GM18907 (cell line): ENCODE data around the gene PANK4.

Experiments
- ATAC-seq: cut with Tn5 transposase; IDR thresholded peaks from one replicate; pipeline ENCODE4 v1.9.1; 2021; ENCODE audit warnings: mild to moderate bottlenecking, moderate library complexity; ENCODE audit not compliant: unreplicated experiment

PANK4 gene

DNA sequence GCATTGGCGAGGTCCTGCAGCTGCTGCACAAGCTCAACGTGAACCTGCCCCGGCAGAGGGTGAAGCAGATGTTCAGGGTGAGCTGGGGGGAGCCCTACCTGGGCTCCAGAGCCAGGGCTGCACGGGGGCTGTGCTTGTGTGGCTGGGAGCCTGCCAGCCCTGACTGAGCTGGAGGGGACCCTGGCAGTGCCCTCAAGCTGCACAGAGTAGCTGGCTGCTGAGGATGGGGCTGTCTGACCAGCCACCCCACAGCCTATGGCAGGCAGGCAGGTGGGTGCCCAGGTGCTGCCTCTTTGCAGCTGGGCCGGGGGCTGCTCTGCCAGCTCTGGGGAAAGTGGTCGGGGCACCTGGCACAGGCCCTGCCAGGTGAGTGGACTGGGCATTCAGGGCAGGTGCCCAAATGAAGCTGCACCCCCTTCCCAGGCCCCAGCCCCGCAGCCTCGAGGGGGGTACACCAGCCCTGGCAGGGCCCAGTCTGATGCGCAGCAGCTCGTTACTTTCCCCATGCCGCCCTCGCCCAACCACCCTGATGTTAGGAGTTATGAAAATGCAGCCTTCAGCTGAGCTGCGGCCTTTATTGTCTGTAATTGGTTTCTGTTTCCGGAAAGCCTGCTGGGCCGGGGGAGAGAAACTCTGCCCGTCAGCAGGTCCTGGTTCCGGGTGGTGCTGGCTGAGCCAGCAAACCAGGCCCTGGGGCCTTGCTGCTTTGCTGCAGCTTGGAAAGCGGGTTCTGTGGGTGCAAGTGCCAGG is 46.0 kb downstream of the PANK4 start:
- no peak for ATAC-seq

DNA sequence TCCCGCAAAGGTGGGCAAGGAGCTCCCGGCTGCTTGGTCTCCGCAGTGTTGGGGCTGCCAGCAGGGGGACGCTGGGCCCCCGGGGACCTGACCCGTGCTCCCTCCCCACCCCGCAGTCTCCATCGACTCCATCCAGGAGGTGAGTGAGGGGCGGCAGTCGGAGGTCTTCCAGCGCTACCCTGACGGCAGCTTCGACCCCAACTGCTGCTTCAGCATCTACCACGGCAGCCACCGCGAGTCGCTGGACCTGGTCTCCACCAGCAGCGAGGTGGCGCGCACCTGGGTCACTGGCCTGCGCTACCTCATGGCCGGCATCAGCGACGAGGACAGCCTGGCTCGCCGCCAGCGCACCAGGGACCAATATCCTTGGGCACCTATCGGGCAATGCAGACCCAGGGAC is 46.8 kb downstream of the PANK4 start:
- ATAC-seq = no peak

GRCh38 chr1:2479186-2479585 is 47.2 kb downstream of the PANK4 start:
- ATAC-seq = no peak

GRCh38 chr1:2477791-2478499 is 48.5 kb downstream of the PANK4 start:
- no peak for ATAC-seq

DNA sequence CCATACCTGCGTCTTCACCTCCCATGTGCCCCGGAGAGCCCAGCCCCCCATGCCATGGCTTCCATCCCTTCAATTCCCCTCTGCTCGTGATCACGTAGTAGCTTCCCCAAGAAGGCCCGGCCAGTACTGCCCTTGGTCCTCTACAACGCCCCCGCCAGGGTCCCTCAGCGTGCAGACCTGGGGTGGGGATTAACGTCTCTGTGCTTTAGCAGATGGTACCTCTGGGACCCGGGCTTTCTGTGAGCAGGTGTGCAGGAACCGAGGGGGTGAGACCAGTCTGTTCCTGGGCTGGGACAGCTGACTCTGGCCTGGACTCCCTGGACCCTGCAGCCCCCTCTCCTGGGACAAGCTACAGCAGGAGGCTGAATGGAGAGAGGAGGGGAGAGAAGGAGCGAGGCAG is 49.1 kb downstream of the PANK4 start:
- no peak for ATAC-seq

- no peak for ATAC-seq
Measured at GRCh38 chr1:2476061-2476999, 50.1 kb downstream of the PANK4 start, which contains the start of gene PLCH2. TSS of gene PLCH2 (plus strand) at chr1:2476289. CDS start at chr1:2476589, 300 bp downstream.

- no peak for ATAC-seq
Measured at GRCh38 chr1:2475571-2475970, 50.8 kb downstream of the PANK4 start.

- no peak for ATAC-seq
Measured at GRCh38 chr1:2474933-2475371, 51.4 kb downstream of the PANK4 start.

- ATAC-seq = no peak
Measured at GRCh38 chr1:2474104-2474844, 52.1 kb downstream of the PANK4 start.

GRCh38 chr1:2473198-2473597 is 53.2 kb downstream of the PANK4 start:
- ATAC-seq = no peak

DNA sequence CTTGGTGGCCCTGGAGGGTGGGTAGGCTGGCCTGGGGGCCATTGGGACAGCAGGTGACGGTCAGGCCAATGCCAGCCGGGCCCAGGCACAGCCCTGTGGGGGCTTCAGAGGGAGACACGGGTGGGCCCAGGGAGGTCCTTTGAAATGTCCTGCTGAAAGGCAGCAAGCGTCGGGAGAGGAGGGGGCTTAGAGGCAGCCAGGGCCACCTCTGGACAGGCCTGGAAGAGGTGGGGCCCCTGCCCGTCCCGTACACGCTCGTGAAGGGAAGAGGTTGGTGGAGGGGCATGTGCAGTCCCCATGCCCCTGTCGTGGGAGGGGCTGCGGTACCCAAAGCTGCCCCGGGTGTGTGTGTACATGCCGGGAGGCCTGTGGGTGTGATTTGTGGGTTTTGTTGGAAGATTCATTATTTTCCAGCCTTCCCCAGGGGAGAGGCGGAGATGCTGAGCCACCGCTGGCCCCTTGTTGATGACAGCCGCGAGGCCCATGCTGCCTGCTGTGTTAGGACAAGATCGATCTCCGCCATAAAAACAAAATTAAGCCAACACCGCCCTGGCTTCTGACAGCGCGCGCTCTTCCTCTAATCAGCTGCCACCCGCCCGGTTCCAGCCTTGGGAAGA is 53.7 kb downstream of the PANK4 start:
- ATAC-seq = no peak

DNA sequence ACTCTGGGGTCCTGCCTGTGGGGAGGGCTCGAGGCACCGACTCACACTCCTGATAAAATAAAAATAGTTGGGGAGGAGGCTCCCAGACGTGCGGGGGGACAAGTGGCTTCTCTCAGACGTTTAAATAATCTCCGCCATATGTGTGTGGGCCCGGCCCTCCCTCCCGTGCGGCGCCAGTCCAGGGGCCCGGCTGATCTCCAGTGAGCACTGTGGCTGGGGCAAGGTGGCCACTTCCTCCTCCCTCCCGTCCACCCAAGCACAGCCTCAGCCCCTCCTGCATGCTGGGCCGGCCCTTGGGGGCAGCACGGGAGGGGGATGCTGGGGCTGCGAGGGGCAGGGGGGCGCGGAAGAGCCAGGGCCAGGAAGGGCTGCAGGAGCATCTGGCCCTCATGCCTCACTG is 54.3 kb downstream of the PANK4 start:
- ATAC-seq = no peak

DNA sequence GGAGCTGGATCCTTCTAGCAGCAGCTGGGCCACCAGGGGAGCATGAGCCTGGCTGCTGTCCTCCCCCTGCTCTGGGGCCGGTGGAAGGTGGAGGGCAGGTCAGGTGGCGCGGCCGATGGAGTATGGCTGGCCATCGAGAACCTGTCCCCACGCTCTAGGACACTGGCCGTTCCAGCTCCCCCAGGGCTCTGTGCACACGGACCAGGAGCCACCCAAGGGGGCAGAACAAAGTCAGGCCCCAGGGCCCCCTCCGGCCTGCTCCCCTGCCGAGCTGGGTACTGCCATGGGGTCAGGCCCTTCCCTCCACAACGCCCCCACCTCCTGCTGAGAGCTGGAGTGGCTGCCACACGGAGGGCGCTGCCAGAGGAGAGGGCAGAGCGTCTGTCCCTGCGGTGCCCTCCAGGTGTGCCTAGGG is 54.8 kb downstream of the PANK4 start:
- ATAC-seq = no peak

DNA sequence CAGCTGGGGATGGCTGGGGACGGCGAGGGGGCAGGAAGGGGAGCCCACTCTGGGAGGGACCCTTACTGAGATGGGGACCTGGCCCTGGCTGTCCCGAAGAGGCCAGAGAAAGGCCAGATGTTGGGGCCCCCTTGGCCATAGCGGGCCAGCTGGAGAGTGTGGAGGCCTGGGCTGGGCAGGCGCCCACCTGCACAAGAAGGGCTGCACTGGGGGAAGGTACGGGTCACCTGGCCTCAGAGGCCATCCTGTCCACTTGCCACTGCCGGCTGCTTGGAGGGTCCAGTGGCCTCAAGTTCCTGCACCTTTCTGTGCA is 55.3 kb downstream of the PANK4 start:
- ATAC-seq = no peak

DNA sequence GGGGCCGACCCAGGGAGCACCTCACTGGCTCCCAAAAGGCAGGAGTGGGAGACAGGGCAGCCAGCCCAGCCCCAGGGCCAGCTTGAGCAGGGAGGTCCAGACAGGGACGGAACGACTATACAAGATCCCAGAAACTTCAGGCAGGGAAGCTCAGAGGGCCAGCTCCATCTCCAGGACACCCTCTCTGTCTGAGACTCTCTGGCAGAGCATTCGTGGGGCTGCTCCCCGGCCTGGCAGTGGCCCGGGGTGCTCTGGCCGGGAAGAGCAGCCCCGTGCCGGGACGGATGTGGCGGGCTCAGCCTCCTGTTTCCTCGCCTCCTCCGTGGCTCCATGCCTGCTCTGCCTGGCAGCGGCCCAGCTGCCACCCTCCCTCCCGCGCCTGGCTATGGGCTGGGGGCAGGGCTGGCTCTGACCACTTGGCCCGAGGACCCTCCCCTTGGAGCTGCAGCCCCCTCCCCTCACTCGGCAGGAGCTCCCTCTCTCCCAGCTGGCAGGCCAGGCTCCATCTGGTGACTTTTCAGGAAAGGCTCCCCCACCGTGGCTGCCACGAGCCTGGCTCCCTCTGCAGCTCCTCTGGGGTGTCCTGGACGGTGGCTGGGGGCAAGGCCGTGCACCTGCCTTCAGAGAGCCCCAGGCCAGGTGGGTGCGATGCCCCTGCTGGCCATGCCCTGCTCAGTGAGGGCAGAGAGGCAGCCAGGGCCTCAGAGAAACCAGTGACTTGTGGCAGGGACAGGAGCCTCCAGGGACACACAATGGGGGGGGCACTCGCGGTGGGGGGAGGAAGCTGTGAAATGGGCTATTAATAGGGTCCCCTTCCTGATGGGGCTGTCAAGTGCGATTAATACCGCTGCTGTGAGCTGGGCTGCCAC is 55.9 kb downstream of the PANK4 start:
- ATAC-seq = no peak

GRCh38 chr1:2469103-2469940 is 57.1 kb downstream of the PANK4 start:
- no peak for ATAC-seq

DNA sequence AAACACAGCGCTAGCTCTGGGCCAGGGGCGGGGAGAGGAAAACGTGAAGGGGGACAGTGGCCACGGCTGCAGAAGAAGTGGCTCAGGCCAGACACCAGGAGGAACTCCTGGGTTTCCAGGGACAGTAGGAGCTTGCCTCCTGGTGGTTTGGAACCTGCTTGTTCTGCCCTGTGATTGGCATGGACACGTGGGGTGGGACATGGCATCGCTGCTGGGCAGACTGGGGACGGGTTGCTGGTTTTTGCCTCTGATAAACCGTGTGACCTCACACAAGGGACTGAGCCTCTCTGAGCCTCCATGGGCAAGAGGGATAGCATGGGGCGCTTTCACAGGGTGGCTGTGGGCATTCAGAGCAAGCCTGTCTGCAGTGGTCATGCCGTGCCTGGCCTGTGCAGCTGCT is 57.9 kb downstream of the PANK4 start:
- ATAC-seq = no peak

- ATAC-seq = no peak
Measured at GRCh38 chr1:2468041-2468472, 58.3 kb downstream of the PANK4 start.
